Coronary artery (tissue), 2 donors: Measurements from ENCODE around the gene ACBD4.

Source experiments
- DNase-seq: peaks from one replicate; pipeline ENCODE4 v3.0.0-alpha.2; 2017; ENCODE audit warnings: low spot score
- H3K27ac ChIP-seq, 2 donors: fragments of 200-600 bp; sonication (generic); one replicate each; pipeline ENCODE4 v1.5.1; 2016 to 2019
- H3K4me3 ChIP-seq: fragments of 200-600 bp; sonication (generic); 2 replicates; pipeline ENCODE4 v1.5.1; 2016; ENCODE audit warnings: mild to moderate bottlenecking, moderate library complexity
- TF ChIP-seq, protein P1 (sequence below): fragments of 200-600 bp; sonication (generic); IDR thresholded peaks from one replicate; pipeline ENCODE4 v1.5.1; 2019; ENCODE audit warnings: antibody characterized with exemption

ACBD4 gene

DNA sequence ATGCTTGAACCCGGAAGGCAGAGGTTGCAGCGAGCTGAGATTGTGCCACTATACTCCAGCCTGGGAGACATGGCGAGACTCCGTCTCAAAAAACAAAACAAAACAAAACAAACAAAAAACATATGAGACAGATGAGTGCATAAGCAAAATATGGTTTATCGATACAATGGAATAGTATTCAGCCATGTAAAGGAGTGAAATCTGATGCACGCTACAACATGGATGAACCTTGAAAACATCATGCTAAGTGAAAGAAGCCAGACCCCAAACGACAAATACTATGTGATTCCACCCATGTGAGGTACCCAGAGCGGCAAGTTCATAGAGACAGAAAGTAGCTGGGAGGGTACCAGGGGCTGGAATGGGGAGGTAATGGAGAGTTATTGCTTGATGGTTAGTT is 10.0 kb upstream of the ACBD4 start:
- TF ChIP-seq, protein P1, sequence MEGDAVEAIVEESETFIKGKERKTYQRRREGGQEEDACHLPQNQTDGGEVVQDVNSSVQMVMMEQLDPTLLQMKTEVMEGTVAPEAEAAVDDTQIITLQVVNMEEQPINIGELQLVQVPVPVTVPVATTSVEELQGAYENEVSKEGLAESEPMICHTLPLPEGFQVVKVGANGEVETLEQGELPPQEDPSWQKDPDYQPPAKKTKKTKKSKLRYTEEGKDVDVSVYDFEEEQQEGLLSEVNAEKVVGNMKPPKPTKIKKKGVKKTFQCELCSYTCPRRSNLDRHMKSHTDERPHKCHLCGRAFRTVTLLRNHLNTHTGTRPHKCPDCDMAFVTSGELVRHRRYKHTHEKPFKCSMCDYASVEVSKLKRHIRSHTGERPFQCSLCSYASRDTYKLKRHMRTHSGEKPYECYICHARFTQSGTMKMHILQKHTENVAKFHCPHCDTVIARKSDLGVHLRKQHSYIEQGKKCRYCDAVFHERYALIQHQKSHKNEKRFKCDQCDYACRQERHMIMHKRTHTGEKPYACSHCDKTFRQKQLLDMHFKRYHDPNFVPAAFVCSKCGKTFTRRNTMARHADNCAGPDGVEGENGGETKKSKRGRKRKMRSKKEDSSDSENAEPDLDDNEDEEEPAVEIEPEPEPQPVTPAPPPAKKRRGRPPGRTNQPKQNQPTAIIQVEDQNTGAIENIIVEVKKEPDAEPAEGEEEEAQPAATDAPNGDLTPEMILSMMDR, result no peak
- Histone ChIP-seq H3K27ac (no peak overlapping the region), H3K4me3 (no peak overlapping the region)
- DNase-seq, result no peak

DNA sequence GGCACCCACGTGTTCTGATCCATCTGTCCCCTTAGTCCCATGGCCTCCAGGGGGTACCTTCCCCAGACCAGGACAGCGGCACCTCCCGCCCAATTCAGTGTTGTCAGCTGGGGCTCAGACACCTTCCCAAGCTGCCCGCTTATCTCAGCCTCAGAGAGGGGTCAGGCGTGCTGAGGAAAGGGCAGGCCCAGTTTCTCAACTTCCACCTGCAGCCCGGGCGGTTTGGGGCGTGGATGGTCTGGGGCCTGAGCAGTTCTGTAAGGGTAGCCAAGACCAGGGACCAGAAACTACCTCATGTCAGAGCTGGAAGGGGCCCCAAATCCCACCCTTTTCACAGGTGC is 8.3 kb upstream of the ACBD4 start:
- no peak for DNase-seq
- TF ChIP-seq, protein P1, result no peak
- H3K27ac ChIP-seq, result peak overlapping the region; percentile 88 to 92
- peak overlapping the region; percentile 55 for H3K4me3 ChIP-seq

DNA sequence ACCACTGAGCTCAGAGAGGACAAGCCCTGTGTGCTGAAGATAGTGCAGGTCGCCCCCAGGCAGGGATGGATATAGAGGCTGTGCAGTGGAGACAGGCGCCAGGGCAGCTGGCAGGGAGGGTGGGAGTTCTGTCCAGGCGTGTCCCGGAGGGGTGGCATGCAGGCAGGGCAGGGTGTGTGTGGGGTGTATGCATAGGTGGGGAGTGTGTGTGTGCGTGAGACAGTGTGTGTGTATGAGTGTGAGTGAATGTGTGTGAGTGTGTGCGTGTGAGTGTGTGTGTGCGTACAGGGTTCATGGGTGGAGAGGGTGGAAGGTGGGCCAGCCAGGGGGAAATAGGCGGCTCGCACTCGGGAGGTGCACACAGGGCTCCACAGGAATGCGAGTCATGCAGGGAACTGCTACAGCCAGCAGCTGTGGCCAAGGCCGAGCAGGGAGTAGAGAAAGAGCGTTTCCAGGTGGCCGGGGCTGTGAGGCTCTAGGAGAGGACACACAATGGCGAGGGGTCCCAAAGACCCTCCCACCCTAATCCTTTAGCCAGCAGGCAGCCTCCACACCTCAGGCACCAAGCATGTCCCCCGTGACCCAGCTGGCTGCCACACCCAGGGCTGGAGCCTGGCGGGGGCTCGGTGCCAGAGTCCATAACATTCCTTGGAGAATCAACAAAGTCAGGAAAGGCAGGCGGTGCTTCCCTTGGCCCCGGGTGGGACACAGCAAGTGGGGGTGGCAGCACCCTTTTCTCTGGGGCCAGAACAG is 7.8 kb upstream of the ACBD4 start:
- H3K27ac ChIP-seq, result peak overlapping the region; percentile 88 to 92
- peak overlapping the region; percentile 55 for H3K4me3 ChIP-seq
- no peak for DNase-seq
- TF ChIP-seq, protein P1, result no peak

DNA sequence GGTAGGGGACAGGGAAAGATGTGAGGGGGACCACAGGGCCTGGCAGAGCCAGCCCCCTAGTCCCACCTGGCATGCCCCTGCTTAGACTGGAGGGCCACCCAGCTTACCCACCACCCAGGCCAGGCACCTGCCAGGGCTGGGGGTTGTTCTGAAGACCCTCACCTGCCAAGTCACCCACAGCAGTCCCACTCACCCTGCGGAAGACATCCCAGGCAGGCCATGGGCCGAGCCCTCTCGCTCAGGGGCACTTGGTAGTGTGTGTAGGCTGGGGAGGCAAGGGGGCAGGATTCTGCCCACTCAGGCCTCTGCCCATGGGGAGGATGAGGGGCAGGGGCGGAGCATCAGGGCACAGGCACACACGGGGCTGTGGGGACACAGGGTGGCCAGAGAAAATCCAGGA is 7.2 kb upstream of the ACBD4 start:
- H3K27ac ChIP-seq, result peak overlapping the region; percentile 88 to 92
- DNase-seq, result no peak
- TF ChIP-seq, protein P1, result no peak
- H3K4me3 ChIP-seq, result peak overlapping the region; percentile 55

GRCh38 chr17:45128989-45129388 is 6.5 kb upstream of the ACBD4 start:
- no peak for DNase-seq
- H3K27ac ChIP-seq, result peak overlapping the region; percentile 88 to 92
- TF ChIP-seq, protein P1, result no peak
- peak overlapping the region; percentile 55 for H3K4me3 ChIP-seq

DNA sequence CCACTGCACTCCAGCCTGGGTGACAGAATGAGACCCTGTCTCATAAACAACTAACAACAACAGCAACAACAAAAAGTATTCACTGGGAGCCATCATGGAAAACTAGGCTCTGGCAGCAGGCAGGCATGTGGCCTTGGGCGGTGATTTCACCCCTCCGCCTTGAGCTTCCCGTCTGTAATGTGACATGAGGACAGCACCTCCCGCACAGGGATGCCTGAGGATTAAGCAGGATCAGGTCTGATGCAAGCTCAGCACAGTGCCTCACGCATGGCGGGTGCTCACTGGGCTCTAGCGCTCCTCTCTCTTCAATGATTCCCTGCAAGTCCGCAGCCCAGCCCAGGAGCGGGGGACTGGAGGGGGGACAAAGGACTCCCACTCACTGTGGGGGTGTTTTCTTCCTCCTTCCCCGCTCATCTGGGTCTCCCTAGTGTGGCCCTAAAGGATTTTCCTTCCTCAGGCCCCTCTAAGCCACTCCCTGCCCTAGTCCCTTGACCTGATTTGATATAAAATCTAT is 6.0 kb upstream of the ACBD4 start:
- Histone ChIP-seq H3K4me3 (no peak overlapping the region), H3K27ac (peak overlapping the region in 1 of 2 donors; percentile 92)
- TF ChIP-seq, protein P1, result no peak
- no peak for DNase-seq

DNA sequence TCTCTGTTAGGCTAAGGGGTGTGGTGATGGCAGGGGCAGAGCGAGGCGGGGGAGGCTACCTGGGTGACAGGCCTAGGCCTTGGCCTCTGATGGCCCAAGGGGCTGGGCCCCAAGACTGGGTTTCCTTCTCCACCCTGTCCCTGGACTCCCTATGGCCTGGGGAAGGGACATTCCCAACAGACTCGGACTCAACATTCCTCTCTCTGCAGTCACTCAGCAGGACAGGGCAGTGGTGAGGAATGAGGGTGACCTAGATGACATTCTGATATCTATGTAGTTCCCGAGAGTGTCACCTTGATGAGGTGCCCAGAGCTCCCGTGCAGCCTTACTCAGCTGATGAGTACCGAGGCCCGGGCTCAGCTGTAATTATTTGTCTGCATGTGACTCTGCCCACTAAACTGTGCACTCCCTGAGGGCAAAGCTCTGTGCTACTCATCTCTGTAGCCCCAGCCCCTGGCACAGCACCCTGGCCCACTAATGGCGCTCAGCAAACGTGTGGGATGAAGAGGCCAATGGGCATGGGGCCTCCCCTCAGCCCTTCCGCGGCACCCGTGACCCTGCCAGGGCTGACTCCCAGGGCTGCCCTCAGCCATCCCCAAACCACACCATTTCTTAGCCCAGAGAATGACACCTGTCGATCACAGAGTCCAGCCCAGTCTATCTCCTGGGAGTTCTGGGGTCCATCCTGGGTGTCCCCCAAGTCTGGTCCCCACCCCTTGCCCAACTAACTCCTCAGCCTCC is 5.4 kb upstream of the ACBD4 start:
- H3K27ac ChIP-seq, result peak overlapping the region; percentile 31 to 92
- TF ChIP-seq, protein P1, result no peak

More for the DNA sequence above, 5.4 kb upstream of the ACBD4 start:
- peak overlapping the region; percentile 97 for H3K4me3 ChIP-seq
- no peak for DNase-seq
